ENCODE data around the gene TRPC4AP.
"Not testable (repeated sequence)": the region's sequence is repeated elsewhere in the genome, so short reads cannot be mapped to it uniquely, and the experiment has no call there.

TRPC4AP gene

GRCh38 chr20:35085477-35086225, 7.0 kb downstream of the TRPC4AP start:
- Histone ChIP-seq H3K36me3 (ENCODE audit: insufficient read depth, low read length) (no peaks in the 10 kb centered on the region), H3K9me3 (ENCODE audit: control insufficient read depth, insufficient read depth, low read length) (no peaks in the 10 kb centered on the region), H3K4me1 (ENCODE audit: insufficient read depth, low read length) (peaks cover 2% of the 10 kb centered on the region; the same call in 1 of the 2 replicates), H3K9ac (ENCODE audit: low read depth, low read length) (no peak overlapping the region)

- Histone ChIP-seq H3K9me3 (ENCODE audit: control insufficient read depth, insufficient read depth, low read length) (no peaks in the 10 kb centered on the region), H3K36me3 (ENCODE audit: insufficient read depth, low read length) (no peaks in the 10 kb centered on the region), H3K9ac (ENCODE audit: low read depth, low read length) (no peak overlapping the region), H3K4me1 (ENCODE audit: insufficient read depth, low read length) (no peaks in the 10 kb centered on the region)
Observed at GRCh38 chr20:35084998-35085397, 7.6 kb downstream of the TRPC4AP start.

GRCh38 chr20:35080348-35080642, 12.3 kb downstream of the TRPC4AP start:
- H3K36me3 ChIP-seq (ENCODE audit: insufficient read depth, low read length), result peaks cover 14% of the 10 kb centered on the region
- H3K9ac ChIP-seq (ENCODE audit: low read depth, low read length); H3K4me1 ChIP-seq (ENCODE audit: insufficient read depth, low read length): not testable (repeated sequence)
- H3K9me3 ChIP-seq (ENCODE audit: control insufficient read depth, insufficient read depth, low read length), result peaks cover 14% of the 10 kb centered on the region

GRCh38 chr20:35079472-35080347, 12.9 kb downstream of the TRPC4AP start:
- H3K9me3 ChIP-seq (ENCODE audit: control insufficient read depth, insufficient read depth, low read length), result peaks cover 14% of the 10 kb centered on the region
- no peaks in the 10 kb centered on the region for H3K4me1 ChIP-seq (ENCODE audit: insufficient read depth, low read length)
- peaks cover 14% of the 10 kb centered on the region for H3K36me3 ChIP-seq (ENCODE audit: insufficient read depth, low read length)
- no peak overlapping the region for H3K9ac ChIP-seq (ENCODE audit: low read depth, low read length)

- Histone ChIP-seq H3K9ac (ENCODE audit: low read depth, low read length) (no peak overlapping the region), H3K36me3 (ENCODE audit: insufficient read depth, low read length) (peaks cover 14% of the 10 kb centered on the region), H3K9me3 (ENCODE audit: control insufficient read depth, insufficient read depth, low read length) (peaks cover 14% of the 10 kb centered on the region), H3K4me1 (ENCODE audit: insufficient read depth, low read length) (no peaks in the 10 kb centered on the region)
Observed at GRCh38 chr20:35077872-35078271, 14.7 kb downstream of the TRPC4AP start.

GRCh38 chr20:35077341-35077740, 15.3 kb downstream of the TRPC4AP start:
- Histone ChIP-seq H3K4me1 (ENCODE audit: insufficient read depth, low read length) (no peaks in the 10 kb centered on the region), H3K36me3 (ENCODE audit: insufficient read depth, low read length) (peaks cover 14% of the 10 kb centered on the region), H3K9ac (ENCODE audit: low read depth, low read length) (no peak overlapping the region), H3K9me3 (ENCODE audit: control insufficient read depth, insufficient read depth, low read length) (peaks cover 14% of the 10 kb centered on the region)

- H3K9ac ChIP-seq (ENCODE audit: low read depth, low read length); H3K36me3 ChIP-seq (ENCODE audit: insufficient read depth, low read length); H3K9me3 ChIP-seq (ENCODE audit: control insufficient read depth, insufficient read depth, low read length); H3K4me1 ChIP-seq (ENCODE audit: insufficient read depth, low read length): not testable (repeated sequence)
Observed at GRCh38 chr20:35071436-35072153, 21.0 kb downstream of the TRPC4AP start.

- Histone ChIP-seq H3K9me3 (ENCODE audit: control insufficient read depth, insufficient read depth, low read length) (no peaks in the 10 kb centered on the region), H3K9ac (ENCODE audit: low read depth, low read length) (no peak overlapping the region), H3K4me1 (ENCODE audit: insufficient read depth, low read length) (peaks cover 13% of the 10 kb centered on the region; the same call in 1 of the 2 replicates), H3K36me3 (ENCODE audit: insufficient read depth, low read length) (no peaks in the 10 kb centered on the region)
Observed at GRCh38 chr20:35066194-35066593, 26.4 kb downstream of the TRPC4AP start.

GRCh38 chr20:35065181-35065580, 27.4 kb downstream of the TRPC4AP start:
- no peaks in the 10 kb centered on the region for H3K36me3 ChIP-seq (ENCODE audit: insufficient read depth, low read length)
- peaks cover 13% of the 10 kb centered on the region; the same call in 1 of the 2 replicates for H3K4me1 ChIP-seq (ENCODE audit: insufficient read depth, low read length)
- no peak overlapping the region for H3K9ac ChIP-seq (ENCODE audit: low read depth, low read length)
- no peaks in the 10 kb centered on the region for H3K9me3 ChIP-seq (ENCODE audit: control insufficient read depth, insufficient read depth, low read length)

GRCh38 chr20:35063168-35063567, 29.4 kb downstream of the TRPC4AP start:
- Histone ChIP-seq H3K36me3 (ENCODE audit: insufficient read depth, low read length) (no peaks in the 10 kb centered on the region), H3K9me3 (ENCODE audit: control insufficient read depth, insufficient read depth, low read length) (no peaks in the 10 kb centered on the region), H3K9ac (ENCODE audit: low read depth, low read length) (no peak overlapping the region), H3K4me1 (ENCODE audit: insufficient read depth, low read length) (peaks cover 13% of the 10 kb centered on the region; the same call in 1 of the 2 replicates)

GRCh38 chr20:35062478-35062877, 30.1 kb downstream of the TRPC4AP start:
- Histone ChIP-seq H3K4me1 (ENCODE audit: insufficient read depth, low read length) (peaks cover 13% of the 10 kb centered on the region; the same call in 1 of the 2 replicates), H3K9me3 (ENCODE audit: control insufficient read depth, insufficient read depth, low read length) (no peaks in the 10 kb centered on the region), H3K9ac (ENCODE audit: low read depth, low read length) (no peak overlapping the region), H3K36me3 (ENCODE audit: insufficient read depth, low read length) (no peaks in the 10 kb centered on the region)

GRCh38 chr20:35060168-35060567, 32.4 kb downstream of the TRPC4AP start:
- Histone ChIP-seq H3K4me1 (ENCODE audit: insufficient read depth, low read length) (no peaks in the 10 kb centered on the region), H3K9me3 (ENCODE audit: control insufficient read depth, insufficient read depth, low read length) (no peaks in the 10 kb centered on the region), H3K36me3 (ENCODE audit: insufficient read depth, low read length) (no peaks in the 10 kb centered on the region; the same call in 1 of the 2 replicates), H3K9ac (ENCODE audit: low read depth, low read length) (no peak overlapping the region)

GRCh38 chr20:35059612-35060011, 33.0 kb downstream of the TRPC4AP start:
- Histone ChIP-seq H3K9me3 (ENCODE audit: control insufficient read depth, insufficient read depth, low read length) (no peaks in the 10 kb centered on the region), H3K36me3 (ENCODE audit: insufficient read depth, low read length) (no peaks in the 10 kb centered on the region; the same call in 1 of the 2 replicates), H3K9ac (ENCODE audit: low read depth, low read length) (no peak overlapping the region), H3K4me1 (ENCODE audit: insufficient read depth, low read length) (no peaks in the 10 kb centered on the region; the same call in 1 of the 2 replicates)

- Histone ChIP-seq H3K36me3 (ENCODE audit: insufficient read depth, low read length) (no peaks in the 10 kb centered on the region; the same call in 1 of the 2 replicates), H3K9ac (ENCODE audit: low read depth, low read length) (no peak overlapping the region), H3K9me3 (ENCODE audit: control insufficient read depth, insufficient read depth, low read length) (no peaks in the 10 kb centered on the region), H3K4me1 (ENCODE audit: insufficient read depth, low read length) (no peaks in the 10 kb centered on the region; the same call in 1 of the 2 replicates)
Observed at GRCh38 chr20:35059110-35059509, 33.5 kb downstream of the TRPC4AP start.
